IPS-NIHi7 (cell line): ENCODE data around the gene APOO.
"Not testable (repeated sequence)": the region's sequence is repeated elsewhere in the genome, so short reads cannot be mapped to it uniquely, and the experiment has no call there.

ENCODE experiments used
- DNase-seq: peaks from one replicate; pipeline ENCODE4 v3.0.0; 2012; ENCODE audit warnings: mixed read lengths; ENCODE audit errors: extremely low spot score

APOO gene

DNA sequence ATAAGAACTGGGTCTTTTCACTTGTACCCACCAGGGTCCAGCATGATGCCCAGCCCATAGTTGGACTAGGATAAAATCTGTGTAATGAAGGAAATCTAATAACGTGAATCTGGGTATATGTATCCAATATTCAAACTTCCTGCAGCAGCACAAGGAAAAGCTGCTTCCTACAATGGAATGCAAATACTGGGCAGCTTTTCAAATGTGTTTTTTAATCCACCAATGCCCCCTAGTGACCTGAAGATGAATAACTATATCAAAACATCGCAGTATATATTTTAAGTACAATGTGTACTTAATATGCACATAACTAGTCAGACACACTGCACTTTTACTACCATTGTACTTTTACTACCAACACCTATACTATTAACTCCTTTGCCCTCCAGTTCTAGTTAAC is 5.3 kb downstream of the APOO start:
- peak; percentile 38 for DNase-seq

GRCh38 chrX:23901805-23902204 is 5.9 kb downstream of the APOO start:
- peak; percentile 63 for DNase-seq

- no peak for DNase-seq
These were observed 6.7 kb downstream of the APOO start for GRCh38 chrX:23901060-23901459.

DNA sequence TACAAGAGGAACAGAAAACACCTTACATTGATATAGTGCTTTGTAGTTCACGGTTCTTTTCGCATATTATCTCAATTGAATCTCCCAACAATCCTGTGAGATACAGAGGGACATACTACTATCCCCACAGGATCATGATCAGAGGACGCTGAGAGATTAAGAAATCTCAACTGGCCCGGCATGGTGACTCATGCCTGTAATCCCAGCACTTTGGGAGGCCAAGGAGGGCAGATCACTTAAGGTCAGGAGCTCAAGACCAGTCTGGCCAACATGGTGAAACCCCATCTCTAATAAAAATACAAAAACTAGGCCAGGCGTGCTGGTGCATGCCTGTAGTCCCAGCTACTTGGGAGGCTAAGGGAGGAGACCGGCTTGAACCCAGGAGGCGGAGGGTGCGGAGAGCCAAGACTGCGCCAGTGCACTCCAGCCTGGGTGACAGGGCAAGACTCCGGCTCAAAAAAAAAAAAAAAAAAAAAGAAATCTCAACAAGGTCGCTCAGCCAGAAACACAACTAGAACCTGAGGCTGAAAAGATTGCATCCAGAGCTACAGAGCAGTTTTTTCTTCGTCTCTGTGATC is 7.4 kb downstream of the APOO start:
- DNase-seq: no peak

DNA sequence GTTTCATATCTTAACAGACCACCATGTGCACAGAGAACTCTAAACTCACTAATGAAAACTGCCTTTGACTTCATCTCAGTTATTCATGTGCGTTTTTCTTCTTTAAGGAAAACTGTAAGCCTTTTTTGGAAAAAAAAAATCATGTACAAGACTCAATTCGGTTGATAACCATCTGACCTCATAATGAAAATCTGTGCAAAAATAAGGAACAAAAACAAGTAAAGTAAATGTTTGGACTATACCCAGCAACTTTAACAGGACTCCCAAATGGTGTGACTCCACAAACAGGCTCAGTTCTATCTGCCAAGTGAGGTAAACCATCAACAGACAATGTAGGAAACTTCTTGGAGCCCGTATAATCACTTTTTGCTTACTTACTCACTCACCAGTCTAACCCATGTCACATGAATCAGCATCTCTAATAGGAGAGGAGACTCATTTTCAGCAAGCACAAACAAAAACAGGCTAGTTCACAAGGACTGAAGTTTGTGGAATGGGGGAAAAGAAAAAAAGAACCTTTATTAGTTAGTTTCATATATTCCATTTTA is 9.3 kb downstream of the APOO start:
- no peak for DNase-seq

- DNase-seq: no peak
These were observed 10.8 kb downstream of the APOO start for GRCh38 chrX:23896981-23897380.

- not testable (repeated sequence) for DNase-seq
These were observed 11.2 kb downstream of the APOO start for GRCh38 chrX:23896539-23896938.

GRCh38 chrX:23894993-23895392 is 12.7 kb downstream of the APOO start:
- not testable (repeated sequence) for DNase-seq

GRCh38 chrX:23890933-23891332 is 16.8 kb downstream of the APOO start:
- no peak for DNase-seq

DNA sequence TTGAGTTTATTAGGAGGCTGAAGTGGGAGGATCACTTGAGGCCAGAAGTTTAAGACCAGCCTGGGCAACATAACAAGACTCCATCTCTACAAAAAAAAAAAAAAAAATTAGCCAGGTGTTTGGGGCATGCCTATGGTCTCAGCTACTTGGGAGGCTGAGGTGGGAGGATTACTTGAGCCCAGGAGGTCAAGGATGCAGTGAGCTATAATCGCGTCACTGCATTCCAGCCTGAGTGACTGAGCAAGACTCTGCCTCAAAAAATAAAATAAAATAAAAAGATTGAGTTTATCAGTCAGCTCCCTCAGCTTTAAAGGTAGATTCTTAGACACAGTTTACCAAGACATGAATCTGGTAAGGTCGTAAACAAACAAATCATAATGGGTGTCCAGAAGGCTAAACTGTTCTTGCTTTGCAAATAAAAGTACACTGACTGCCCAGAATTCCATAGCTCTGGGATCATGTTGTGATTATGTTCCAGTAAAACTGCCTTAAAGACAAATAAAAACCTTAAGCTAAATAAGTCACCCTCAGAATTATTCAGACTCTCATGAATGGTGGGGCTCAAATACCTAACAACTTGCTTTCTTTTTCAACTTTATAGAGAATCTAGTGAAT is 18.7 kb downstream of the APOO start:
- DNase-seq: no peak

DNA sequence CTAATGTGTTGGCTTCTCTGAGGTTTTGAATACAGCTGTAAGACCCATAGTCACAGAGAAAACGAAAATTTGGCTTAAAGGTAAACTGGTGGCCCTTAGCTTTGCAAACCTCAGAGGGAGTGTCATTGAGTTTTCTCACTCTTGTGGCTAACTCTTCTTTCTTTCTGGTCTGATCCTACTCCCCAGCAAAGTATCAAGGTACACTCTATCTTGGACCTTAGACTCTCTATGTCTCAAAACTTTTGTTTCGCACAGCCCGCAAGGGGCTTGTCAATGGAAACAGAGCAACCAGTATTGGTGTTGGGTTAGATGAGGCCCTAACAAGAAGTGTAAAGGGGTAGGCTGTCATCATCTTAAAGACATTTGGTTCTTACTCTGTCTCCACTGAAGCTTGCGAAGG is 19.8 kb downstream of the APOO start:
- DNase-seq: no peak

DNA sequence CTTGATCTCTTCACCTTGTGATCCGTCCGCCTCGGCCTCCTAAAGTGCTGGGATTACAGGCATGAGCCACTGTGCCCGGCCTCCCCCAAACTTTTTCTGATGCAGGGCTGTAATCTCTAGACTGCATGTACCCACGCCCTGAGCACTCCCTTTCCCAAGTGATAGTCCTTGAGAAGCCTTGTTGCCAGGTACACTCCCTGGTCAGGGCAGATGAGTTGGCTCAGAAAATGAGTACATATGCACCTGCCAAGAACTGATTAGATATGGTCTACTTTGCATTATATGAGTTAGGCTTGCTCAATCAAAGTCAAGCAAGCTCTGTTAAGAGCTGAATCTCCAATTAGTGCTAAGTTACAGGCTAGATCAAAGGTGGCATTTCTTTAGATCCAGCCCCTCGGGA is 20.3 kb downstream of the APOO start:
- DNase-seq: no peak

- no peak for DNase-seq
These were observed 21.9 kb downstream of the APOO start for GRCh38 chrX:23885803-23886202.

GRCh38 chrX:23884427-23885024 is 23.2 kb downstream of the APOO start:
- no peak for DNase-seq

DNA sequence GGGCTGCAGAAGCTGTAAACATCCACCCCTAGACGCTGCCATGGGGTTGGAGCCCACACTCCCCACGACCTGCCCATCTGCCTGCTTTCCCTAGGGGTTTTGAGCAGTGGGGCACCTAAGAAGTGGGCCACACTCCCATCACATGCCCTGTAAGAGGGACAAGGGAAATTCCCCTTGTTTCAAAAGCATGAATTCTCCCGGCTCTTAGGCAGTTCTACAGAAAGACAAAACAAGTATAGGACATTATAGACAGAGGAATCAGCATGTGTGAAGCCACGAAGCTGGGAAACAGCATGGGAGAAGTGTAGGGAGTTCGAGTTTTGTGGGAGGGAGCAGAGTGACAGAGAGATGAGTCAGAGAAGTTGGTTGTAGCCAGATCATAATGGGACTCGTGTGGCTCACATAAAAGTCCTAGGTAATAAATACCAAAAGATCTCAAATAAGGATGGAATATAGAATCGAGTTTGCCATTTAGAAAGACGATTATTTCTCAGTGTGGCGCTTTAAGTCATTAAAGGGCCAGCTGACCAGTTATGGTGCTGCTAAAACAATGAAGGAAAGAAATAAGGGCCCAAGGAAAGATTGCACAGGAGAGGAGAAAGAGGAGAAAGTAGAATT is 23.9 kb downstream of the APOO start:
- DNase-seq: peak; percentile 65

GRCh38 chrX:23879380-23880090 is 28.2 kb downstream of the APOO start:
- DNase-seq: no peak

DNA sequence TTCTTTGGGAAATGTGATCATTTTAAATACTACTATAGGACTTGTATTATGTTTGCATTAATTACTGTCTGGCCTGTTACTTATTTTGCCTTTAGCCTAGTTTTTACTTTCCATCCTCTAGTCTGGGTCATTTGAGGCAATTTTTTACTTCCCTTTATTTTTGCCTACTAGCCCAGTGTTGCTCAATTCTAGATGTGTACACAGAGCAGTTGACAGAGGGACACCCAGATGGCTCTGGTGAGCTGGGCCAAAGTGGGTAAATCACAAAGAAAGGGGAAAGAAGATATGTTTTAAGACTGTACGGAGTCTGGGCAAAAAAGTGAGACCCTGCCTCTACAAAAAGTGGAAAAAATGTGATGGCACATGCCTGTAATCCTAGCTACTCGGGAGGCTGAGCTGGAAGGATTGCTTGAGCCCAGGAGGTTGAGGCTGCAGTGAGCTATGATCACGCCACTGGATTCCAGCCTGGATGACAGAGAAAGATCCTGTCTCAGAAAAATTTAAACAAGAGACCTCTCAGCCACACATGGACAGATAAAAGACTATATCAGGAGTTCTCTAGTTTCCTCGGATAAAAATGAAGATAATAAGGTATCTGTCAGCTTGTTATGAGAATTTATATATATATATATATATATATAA is 35.7 kb downstream of the APOO start:
- DNase-seq: no peak

DNA sequence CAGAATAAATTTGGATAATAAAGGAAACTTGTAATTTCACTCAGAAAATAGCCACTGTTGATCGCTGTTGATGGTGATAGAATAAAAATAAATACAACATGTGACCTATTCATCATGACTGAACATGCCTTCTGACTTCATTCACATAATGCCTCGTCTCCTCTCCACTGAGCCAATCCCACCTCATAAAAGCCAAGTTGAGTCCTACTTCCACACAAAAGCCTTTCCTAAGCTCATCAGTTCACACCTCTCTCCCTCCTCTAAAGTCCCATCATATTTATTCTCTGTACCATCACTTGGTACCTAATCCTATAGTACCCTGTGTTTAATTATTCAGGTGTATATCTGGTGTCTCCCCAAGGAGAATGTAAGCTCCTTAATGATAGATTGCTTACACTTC is 37.7 kb downstream of the APOO start:
- no peak for DNase-seq

GRCh38 chrX:23864742-23865326 is 42.9 kb downstream of the APOO start:
- DNase-seq: no peak

DNA sequence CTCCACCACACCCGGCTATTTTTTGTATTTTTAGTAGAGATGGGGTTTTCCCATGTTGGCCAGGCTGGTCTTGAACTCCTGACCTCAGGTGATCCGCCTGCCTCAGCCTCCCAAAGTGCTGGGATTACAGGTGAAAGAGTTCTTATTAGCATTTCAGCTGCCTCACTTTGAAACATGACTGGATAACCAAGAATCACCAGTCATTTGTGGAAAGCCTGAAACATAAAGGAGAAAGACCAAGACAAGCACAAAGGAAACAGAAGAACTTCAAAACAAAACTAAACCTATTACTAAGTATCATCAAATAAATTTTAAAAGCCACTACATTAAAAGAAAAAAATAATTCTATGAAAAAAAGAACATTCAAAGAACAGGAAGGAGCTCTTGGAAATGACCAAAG is 45.8 kb downstream of the APOO start:
- DNase-seq: not testable (repeated sequence)

DNA sequence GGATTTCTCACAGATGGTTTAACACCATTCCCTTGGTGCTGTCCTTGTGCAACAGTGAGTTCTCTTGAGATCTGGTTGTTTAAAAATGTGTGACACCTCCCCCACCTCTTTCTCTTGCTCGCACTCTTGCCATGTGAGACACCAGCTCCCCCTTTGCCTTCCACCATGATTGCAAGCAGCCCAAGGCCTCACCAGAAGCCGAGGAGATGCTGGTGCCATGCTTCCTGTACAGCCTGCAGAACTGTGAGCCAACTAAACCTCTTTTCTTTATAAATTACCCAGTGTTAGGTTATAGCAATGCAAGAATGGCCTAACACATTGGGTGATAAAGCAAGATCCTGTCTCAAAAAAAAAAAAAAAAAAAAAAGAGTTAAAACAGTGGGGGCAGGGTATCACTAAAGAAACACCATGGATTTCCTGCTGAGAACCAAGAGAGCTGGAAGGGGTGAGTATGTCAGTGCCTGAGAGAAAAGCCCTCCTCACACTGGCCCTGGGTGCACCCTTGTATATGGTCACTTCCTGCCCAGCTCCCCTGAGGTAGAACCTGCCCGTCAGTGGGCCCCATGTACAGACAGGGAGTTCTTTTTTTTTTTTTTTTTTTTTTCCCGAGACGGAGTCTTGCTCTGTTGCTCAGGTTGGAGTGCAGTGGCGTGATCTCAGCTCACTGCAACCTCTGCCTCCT is 46.4 kb downstream of the APOO start:
- no peak for DNase-seq
